ENCODE results near the gene LRP1B.

LRP1B gene

GRCh38 chr2:141411419-141411818, 719.4 kb downstream of the LRP1B start:
- H3K27ac ChIP-seq: no peak overlapping the region
- no peak for TF ChIP-seq CTCF (conservative IDR thresholded peaks at IDR 0.05)

GRCh38 chr2:141399270-141399669, 731.5 kb downstream of the LRP1B start:
- H3K27ac ChIP-seq: no peak overlapping the region
- TF ChIP-seq CTCF (conservative IDR thresholded peaks at IDR 0.05): peak; percentile 81

GRCh38 chr2:141393214-141393545, 737.6 kb downstream of the LRP1B start:
- no peak for TF ChIP-seq CTCF (conservative IDR thresholded peaks at IDR 0.05)
- no peak overlapping the region for H3K27ac ChIP-seq

GRCh38 chr2:141392517-141393213, 738.2 kb downstream of the LRP1B start:
- TF ChIP-seq CTCF (conservative IDR thresholded peaks at IDR 0.05): no peak
- H3K27ac ChIP-seq: no peak overlapping the region

GRCh38 chr2:141386168-141386567, 744.6 kb downstream of the LRP1B start:
- TF ChIP-seq CTCF (conservative IDR thresholded peaks at IDR 0.05): no peak
- no peak overlapping the region for H3K27ac ChIP-seq

GRCh38 chr2:141384676-141385075, 746.1 kb downstream of the LRP1B start:
- TF ChIP-seq CTCF (conservative IDR thresholded peaks at IDR 0.05): no peak
- H3K27ac ChIP-seq: no peak overlapping the region

GRCh38 chr2:141381946-141382345, 748.9 kb downstream of the LRP1B start:
- no peak for TF ChIP-seq CTCF (conservative IDR thresholded peaks at IDR 0.05)
- H3K27ac ChIP-seq: no peak overlapping the region
